Dendritic cell treated with granulocyte-macrophage colony-stimulating factor and Interleukin-4, amounts not matched to agents 40 ng/mL and 50 ng/mL, for 4 days (primary cell): ENCODE results near the gene GADD45B.
"Not testable (repeated sequence)": the region's sequence is repeated elsewhere in the genome, so short reads cannot be mapped to it uniquely, and the experiment has no call there.

ENCODE experiments used
- H3K27ac Mint-ChIP-seq: one replicate; pipeline ENCODE4 v1.8.0; 2022; ENCODE audit warnings: mild to moderate bottlenecking, mixed read lengths
- H3K27me3 Mint-ChIP-seq: one replicate; pipeline ENCODE4 v1.8.0; 2022; ENCODE audit warnings: mild to moderate bottlenecking, mixed read lengths
- H3K36me3 Mint-ChIP-seq: one replicate; pipeline ENCODE4 v1.8.0; 2022; ENCODE audit warnings: low read depth, mixed read lengths
- H3K4me1 Mint-ChIP-seq: one replicate; pipeline ENCODE4 v1.8.0; 2022; ENCODE audit warnings: low read depth, mixed read lengths
- H3K4me3 Mint-ChIP-seq: one replicate; pipeline ENCODE4 v1.8.0; 2022; ENCODE audit warnings: mild to moderate bottlenecking, moderate library complexity, mixed read lengths
- H3K9me3 Mint-ChIP-seq: one replicate; pipeline ENCODE4 v1.8.0; 2022; ENCODE audit warnings: mixed read lengths
- intact Hi-C: fragments of 100-400 bp; cut with micrococcal nuclease; formaldehyde crosslinking; loops from one replicate; pipeline ENCODE4 v1.15.0; 2022

Gene GADD45B

DNA sequence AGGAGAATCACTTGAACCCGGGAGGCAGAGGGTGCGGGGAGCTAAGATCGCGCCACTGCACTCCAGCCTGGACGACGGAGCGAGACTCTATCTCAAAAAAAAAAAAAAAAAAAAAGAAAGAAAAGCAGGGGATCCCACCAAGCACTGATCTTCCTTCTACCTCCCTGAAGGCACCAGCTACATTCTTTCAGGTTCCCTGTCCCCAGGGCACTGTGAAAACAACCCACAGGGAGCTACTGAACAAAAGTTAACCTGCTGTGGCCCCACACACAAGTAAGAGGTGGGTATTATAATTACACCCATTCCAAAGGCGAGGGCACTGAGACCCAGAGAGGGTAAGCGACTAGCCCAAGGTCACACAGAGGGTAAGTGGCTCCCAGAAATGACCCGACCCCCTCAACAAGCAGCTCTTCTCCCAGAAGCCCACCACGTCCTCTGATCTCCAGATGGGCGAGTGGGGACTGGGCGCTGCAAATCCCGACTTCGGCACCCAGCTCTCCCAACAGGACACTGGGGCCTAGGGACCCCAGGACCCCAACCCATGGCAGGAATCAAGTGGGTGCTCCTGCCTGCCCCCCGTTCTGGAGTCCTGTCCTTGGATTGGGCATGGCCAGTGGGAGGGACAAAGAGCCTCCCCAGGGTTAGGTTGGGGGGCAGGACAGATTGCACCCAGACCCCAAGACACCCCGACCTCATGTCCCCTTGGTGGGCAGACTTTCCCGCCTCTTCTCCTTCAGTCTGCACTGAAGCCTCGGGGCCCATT lies 21.5 kb upstream of the GADD45B start:
- Mint-ChIP-seq H3K36me3 (peaks cover 20% of the 10 kb centered on the region), H3K27me3 (no peaks in the 10 kb centered on the region), H3K4me3 (no peak overlapping the region), H3K4me1 (peaks cover 25% of the 10 kb centered on the region), H3K9me3 (no peaks in the 10 kb centered on the region), H3K27ac (peak overlapping the region; percentile 85)
- intact Hi-C loops, result no loop called here

DNA sequence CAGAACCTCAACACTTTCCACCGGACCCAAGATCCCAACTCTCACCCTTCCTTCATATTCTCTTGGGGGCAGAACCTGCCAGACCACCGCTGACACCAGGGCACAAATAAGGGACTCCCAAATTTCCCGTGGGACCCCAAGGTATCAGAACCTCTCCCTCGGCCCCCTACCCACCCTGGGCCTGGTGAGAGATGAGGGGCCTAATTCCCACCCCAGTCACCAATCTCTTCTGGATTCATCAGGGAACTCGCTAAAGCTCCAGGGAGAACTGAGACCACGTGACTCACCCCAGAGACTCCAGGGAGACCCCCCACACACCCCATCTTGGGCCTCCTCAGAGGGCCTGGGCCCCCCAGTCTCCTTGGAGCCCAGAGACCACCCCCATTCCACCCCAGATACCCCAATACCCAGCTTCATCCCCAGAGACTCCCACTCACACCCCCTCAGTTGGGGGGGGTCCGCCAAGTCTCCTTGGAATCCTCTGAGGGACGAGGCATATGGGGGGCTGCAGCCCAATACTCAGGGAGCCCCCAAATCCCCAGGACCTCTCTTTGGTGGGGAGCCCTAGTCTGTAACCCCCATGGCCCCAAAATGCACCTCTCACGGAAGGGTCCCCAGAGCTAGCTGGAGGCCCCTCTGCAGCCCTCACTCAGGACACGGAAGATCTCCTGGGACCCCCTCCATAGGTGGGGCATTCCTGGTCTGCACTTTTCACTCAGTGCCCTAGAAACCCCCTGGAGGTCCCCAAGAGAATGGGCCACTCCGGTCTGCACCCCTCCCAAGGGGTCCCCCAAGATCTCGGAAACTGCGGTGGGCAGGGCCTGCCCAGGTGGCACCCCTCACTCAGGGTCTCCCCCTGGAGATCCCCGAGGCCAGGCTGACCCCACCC lies 20.7 kb upstream of the GADD45B start:
- no peaks in the 10 kb centered on the region for H3K27me3 Mint-ChIP-seq
- intact Hi-C loops, result no loop called here

DNA sequence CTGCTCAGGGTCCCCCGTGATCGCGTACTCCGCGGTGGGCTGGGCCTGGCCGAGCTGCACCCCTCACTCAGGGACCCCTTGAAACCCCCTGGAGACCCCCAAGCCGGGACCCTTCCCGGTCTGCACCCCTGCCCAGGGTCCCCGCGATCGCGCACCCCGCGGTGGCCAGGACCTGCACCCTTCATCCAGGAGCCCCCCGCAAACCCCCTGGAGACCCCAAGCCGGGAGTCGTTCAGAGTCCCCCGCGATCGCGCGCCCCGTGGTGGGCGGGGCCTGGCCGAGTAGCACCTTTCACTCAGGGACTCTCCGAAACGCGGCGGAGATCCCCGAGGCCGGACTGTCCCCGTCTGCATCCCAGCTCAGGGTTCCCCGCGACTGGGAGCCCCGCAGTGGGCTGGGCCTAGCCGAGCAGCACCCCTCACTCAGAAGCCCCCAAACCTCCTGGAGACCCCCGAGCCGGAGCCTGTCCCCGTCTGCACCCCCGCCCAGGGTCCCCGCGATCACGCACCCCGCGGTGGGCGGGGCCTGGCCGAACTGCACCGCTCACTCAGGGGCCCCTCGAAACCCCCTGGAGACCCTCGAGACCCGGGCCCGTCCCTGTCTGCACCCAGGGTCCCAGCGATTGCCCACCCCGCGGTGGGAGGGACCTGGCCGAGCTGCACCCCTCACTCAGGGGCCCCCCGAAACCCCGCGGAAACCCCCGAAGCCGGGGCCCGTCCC lies 19.9 kb upstream of the GADD45B start:
- H3K4me3 Mint-ChIP-seq, result peak overlapping the region; percentile 81
- H3K9me3 Mint-ChIP-seq, result no peaks in the 10 kb centered on the region
- H3K27ac Mint-ChIP-seq, result peak overlapping the region; percentile 85
- peaks cover 9% of the 10 kb centered on the region for H3K36me3 Mint-ChIP-seq
- peaks cover 33% of the 10 kb centered on the region for H3K4me1 Mint-ChIP-seq
- intact Hi-C loops, result no loop called here
- no peaks in the 10 kb centered on the region for H3K27me3 Mint-ChIP-seq

More for the DNA sequence above, 20.7 kb upstream of the GADD45B start:
- no peaks in the 10 kb centered on the region for H3K9me3 Mint-ChIP-seq
- peak overlapping the region; percentile 85 for H3K27ac Mint-ChIP-seq
- H3K4me1 Mint-ChIP-seq, result peaks cover 31% of the 10 kb centered on the region
- peak overlapping the region; percentile 81 for H3K4me3 Mint-ChIP-seq
- peaks cover 17% of the 10 kb centered on the region for H3K36me3 Mint-ChIP-seq

DNA sequence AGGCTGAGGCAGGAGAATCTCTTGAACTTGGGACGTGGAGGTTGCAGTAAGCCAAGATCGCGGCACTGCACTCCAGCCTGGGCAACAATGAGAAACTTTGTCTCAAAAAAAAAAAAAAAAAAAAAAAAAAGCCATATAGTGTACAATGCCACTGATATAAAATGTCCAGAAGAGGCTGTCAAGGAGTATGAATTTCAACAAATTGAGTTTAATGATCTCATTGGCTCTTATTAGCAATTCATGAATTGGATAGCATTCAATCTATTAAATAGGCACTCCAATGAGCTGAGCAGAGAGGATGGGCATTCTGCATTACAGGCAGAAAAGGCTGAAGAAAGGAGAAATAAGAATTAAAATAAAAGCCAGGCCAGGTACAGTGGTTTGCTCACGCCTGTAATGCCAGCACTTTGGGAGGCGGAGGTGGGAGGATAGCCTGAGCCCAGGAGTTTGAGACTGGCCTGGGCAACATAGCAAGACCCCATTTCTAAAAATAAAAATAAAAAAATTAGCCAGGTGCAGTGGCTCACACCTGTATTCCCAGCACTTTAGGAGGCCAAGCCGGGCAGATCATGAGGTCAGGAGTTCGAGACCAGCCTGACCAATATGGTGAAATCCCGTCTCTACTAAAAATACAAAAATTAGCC lies 18.4 kb upstream of the GADD45B start:
- Mint-ChIP-seq H3K9me3 (no peaks in the 10 kb centered on the region), H3K27me3 (peaks cover 6% of the 10 kb centered on the region), H3K4me3 (peak overlapping the region; percentile 70), H3K36me3 (peaks cover 6% of the 10 kb centered on the region), H3K4me1 (peaks cover 48% of the 10 kb centered on the region), H3K27ac (peak overlapping the region; percentile 85)
- intact Hi-C loops, result no loop called here

DNA sequence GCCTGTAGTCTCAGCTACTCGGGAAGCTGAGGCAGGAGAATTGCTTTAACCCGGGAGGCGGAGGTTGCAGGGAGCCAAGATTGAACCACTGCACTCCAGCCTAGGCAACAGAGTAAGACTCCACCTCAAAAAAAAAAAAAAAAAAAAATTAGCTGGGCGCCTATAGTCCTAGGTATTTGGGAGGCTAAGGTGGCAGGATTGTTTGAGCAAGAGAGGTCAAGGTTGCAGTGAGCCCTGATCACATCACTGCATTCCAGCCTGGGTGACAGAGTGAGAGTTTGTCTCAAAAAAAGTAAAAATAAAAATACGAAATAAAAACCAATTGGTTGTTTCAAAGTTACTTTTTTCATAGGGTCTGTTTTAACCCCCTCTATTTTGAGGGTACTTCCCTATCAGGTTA lies 17.9 kb upstream of the GADD45B start:
- intact Hi-C loops, result no loop called here

DNA sequence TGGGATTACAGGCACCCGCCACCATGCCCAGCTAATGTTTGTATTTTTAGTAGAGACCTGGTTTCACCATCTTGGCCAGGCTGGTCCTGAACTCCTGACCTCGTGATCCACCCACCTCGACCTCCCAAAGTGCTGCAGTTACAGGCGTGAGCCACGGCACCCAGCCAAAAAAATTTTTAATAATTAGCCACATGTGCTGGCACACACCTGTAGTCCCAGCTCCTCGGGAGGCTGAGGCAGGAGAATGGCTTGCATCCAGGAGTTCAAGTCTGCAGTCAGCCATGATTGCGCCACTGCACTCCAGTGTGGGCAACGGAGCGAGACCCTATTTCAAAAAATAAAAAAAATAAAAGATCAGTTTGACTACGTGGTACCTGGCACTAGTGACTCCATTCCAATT lies 17.2 kb upstream of the GADD45B start:
- H3K27ac Mint-ChIP-seq, H3K36me3 Mint-ChIP-seq, H3K9me3 Mint-ChIP-seq, H3K4me3 Mint-ChIP-seq, intact Hi-C loops, H3K27me3 Mint-ChIP-seq: not testable (repeated sequence)
- H3K4me1 Mint-ChIP-seq, result peaks cover 48% of the 10 kb centered on the region

More for the DNA sequence above, 17.9 kb upstream of the GADD45B start:
- Mint-ChIP-seq H3K36me3 (peaks cover 6% of the 10 kb centered on the region), H3K27me3 (peaks cover 8% of the 10 kb centered on the region), H3K9me3 (no peaks in the 10 kb centered on the region), H3K4me1 (peaks cover 48% of the 10 kb centered on the region), H3K27ac (no peak overlapping the region), H3K4me3 (no peak overlapping the region)

DNA sequence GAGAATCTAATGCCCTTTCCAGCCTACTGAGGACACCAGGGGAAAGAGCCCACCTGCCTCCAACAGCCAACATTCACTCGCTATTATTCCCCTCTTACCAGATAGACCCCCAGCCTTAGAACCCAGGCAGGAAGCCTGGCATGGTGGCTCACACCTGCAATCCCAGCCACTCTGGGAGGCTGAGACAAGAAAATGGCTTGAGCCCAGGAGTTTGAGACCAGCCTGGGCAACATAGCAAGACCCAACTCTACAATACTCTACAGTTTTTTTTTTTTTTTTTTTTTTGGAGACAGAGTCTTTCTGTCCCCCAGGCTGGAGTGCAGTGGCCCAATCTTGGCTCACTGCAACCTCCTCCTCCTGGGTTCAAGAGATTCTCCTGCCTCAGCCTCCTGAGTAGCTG lies 15.7 kb upstream of the GADD45B start:
- Mint-ChIP-seq H3K9me3 (no peaks in the 10 kb centered on the region), H3K27ac (no peak overlapping the region), H3K36me3 (peaks cover 6% of the 10 kb centered on the region), H3K27me3 (peaks cover 8% of the 10 kb centered on the region), H3K4me1 (peaks cover 38% of the 10 kb centered on the region), H3K4me3 (no peak overlapping the region)
- intact Hi-C loops, result no loop called here

DNA sequence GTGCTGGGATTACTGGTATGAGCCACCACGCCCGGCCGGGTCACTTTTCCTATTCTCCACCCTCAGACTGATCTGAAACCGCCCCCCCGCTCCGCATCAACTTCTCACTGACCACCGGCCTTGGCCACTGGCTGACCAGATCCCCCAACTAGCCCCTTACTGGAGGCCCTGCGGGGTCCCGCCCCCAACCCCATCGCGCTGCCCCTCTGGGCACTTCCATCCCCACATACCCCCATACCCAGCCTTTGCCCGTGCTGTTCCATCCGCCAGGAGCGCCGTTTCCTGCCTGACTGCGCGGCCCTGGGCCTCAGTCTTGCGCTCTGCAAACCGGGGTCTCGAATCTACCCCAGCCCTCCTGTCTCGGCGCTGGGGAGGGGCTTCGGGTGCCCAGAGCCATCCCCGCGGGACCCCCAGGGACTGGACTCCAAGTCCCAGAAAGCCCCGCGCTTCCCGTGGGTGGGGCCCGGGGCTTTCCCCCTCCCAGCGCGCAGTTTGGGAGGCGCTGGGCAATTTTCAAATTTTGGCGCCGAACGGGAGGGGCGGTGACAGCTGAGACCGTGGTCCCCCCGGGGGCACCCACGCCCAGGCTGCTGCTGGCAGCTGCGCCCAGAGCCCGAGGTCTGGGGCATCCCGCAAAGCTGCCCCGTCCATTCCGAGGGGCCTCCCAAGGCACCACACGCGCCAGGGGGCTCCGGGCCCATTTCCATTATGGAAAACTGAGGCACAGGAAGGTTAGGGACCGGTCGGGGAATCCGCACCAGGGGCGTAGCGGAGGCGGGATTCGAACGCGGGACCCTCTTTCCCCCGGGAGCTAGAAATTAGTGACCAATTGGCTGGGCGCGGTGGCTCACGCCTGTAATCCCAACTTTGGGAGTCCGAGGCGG lies 13.9 kb upstream of the GADD45B start:
- H3K4me3 Mint-ChIP-seq, result peak overlapping the region; percentile 96
- no peaks in the 10 kb centered on the region for H3K36me3 Mint-ChIP-seq
- H3K27ac Mint-ChIP-seq, result peak overlapping the region; percentile 63
- peaks cover 28% of the 10 kb centered on the region for H3K4me1 Mint-ChIP-seq
- H3K9me3 Mint-ChIP-seq, result no peaks in the 10 kb centered on the region
- H3K27me3 Mint-ChIP-seq, result peaks cover 8% of the 10 kb centered on the region
- intact Hi-C loops, result no loop called here

DNA sequence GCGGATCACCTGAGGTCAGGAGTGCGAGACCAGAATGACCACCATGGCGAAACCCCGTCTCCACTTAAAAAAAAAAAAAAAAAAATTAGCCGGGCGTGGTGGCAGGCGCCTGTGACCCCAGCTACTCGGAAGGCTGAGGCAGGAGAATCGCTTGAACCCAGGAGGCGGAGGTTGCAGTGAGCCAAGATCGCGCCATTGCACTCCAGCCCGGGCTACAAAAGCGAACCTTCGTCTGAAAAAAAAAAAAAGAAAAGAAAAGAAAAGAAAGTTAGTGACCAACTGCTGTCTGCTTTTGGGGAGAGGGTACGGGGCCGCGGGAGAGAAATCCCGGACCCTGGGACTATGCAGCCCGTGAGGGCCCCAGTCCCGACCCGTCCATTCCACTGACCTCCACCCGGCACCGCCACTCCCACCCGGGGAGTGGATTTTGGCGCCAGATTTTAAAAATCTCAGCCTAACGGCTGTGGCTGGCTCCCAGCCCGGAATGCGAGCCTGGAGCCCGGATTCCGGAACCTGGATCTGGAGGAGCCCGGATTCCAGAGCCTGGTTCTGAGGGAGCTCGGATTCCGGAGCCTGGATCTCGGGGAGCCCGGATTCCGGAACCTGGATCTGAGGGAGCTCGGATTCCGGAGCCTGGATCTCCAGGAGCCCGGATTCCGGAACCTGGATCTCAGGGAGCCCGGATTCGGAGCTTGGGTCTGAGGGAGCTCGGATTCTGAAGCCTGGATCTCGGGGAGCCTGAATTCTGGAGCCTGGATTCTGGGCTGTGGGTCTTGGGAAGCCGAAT lies 13.1 kb upstream of the GADD45B start:
- Mint-ChIP-seq H3K36me3 (no peaks in the 10 kb centered on the region), H3K4me1 (peaks cover 23% of the 10 kb centered on the region), H3K27ac (no peak overlapping the region), H3K4me3 (peak overlapping the region; percentile 96), H3K27me3 (peaks cover 8% of the 10 kb centered on the region), H3K9me3 (no peaks in the 10 kb centered on the region)
- intact Hi-C loops, result no loop called here

DNA sequence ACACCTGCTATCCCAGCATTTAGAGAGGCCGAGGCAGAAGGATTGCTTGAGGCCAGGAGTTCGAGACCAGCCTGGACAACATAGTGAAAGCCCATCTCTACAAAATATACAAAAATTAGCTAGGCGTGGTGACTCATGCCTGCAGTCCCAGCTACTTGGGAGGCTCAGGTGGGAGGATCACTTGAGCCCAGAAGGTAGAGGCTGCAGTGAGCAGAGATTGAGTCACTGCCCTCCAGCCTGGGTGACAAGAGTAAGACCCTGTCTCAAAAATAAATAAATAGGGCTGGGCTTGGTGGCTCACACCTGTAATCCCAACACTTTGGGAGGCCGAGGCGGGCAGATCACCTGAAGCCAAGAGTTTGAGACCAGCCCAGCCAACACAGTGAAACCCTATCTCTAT lies 12.2 kb upstream of the GADD45B start:
- H3K27ac Mint-ChIP-seq, H3K27me3 Mint-ChIP-seq, H3K4me3 Mint-ChIP-seq, H3K9me3 Mint-ChIP-seq, intact Hi-C loops, H3K36me3 Mint-ChIP-seq: not testable (repeated sequence)
- H3K4me1 Mint-ChIP-seq, result peaks cover 23% of the 10 kb centered on the region

DNA sequence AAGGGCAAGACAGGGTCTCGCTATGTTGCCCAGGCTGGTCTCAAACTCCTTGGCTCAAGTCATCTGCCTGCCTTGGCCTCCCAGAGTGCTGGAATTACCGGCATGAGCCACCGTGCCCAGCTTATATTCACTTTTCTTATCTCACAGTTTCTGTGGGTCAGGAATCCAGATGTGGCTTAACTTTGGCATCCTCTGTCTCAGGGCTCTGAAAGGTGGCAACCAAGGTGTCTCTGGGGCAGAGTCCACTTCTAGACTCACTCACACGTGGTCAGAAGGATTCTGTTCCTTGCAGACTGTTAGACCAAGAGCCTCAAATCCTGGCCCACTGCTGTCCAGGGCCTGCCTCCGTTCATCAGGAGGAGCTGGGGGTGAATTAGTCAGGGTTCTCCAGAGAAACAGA lies 11.5 kb upstream of the GADD45B start:
- H3K36me3 Mint-ChIP-seq, result no peaks in the 10 kb centered on the region
- no peak overlapping the region for H3K4me3 Mint-ChIP-seq
- intact Hi-C loops, result no loop called here
- H3K27me3 Mint-ChIP-seq, result peaks cover 11% of the 10 kb centered on the region
- H3K9me3 Mint-ChIP-seq, result no peaks in the 10 kb centered on the region
- H3K27ac Mint-ChIP-seq, result no peak overlapping the region
- H3K4me1 Mint-ChIP-seq, result peaks cover 26% of the 10 kb centered on the region

DNA sequence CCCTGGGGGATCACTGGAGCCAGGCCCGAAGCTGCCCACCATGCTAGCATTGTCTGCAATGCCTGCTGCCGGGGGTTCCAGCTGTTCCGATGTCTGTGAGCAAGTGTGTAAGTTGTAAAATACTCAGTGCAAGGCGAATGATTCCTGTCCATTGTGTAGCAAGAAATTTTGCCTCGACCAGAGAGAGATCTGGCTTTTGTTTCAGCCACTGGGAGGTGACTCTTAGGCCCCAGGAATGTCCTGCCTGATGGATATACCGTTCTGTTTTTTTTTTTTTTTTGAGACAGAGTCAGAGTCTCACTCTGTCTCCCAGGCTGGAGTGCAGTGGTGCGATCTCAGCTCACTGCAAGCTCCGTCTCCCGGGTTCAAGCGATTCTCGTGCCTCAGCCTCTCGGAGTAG lies 7.3 kb upstream of the GADD45B start:
- no peak overlapping the region for H3K27ac Mint-ChIP-seq
- H3K27me3 Mint-ChIP-seq, result peaks cover 12% of the 10 kb centered on the region
- peaks cover 9% of the 10 kb centered on the region for H3K4me1 Mint-ChIP-seq
- H3K9me3 Mint-ChIP-seq, result no peaks in the 10 kb centered on the region
- intact Hi-C loops, result no loop called here
- H3K36me3 Mint-ChIP-seq, result no peaks in the 10 kb centered on the region
- no peak overlapping the region for H3K4me3 Mint-ChIP-seq
